H9 (cell line): ENCODE results near the gene CSF1. TPM values are rescaled to one million over a fixed set of nuclear protein-coding genes. Genes with fewer than 3 reads are reported as not detected.

ENCODE experiments used
- DNase-seq: peaks from one replicate; pipeline ENCODE4 v3.0.0-alpha.2; 2017
- H2AFZ ChIP-seq: one replicate; pipeline ENCODE4 v1.6.1; 2013; ENCODE audit warnings: mild to moderate bottlenecking, low read length, control low read depth, moderate library complexity
- H2AK5ac ChIP-seq: 2 replicates; pipeline ENCODE4 v1.6.1; 2013; ENCODE audit warnings: low read length, control low read depth, mixed read lengths; ENCODE audit not compliant: insufficient read length
- H2BK120ac ChIP-seq: one replicate; pipeline ENCODE4 v1.6.1; 2013; ENCODE audit warnings: low read depth, mild to moderate bottlenecking, low read length, control low read depth, inconsistent platforms; ENCODE audit not compliant: poor library complexity, severe bottlenecking
- H2BK12ac ChIP-seq: 2 replicates; pipeline ENCODE4 v1.6.1; 2013; ENCODE audit warnings: low read length, control low read depth, mixed read lengths, low read depth; ENCODE audit not compliant: insufficient read length
- H2BK15ac ChIP-seq: 2 replicates; pipeline ENCODE4 v1.6.1; 2013; ENCODE audit warnings: low read depth, low read length, control low read depth
- H2BK20ac ChIP-seq: one replicate; pipeline ENCODE4 v1.6.1; 2013; ENCODE audit warnings: low read depth, mild to moderate bottlenecking, low read length, control low read depth, inconsistent platforms; ENCODE audit not compliant: poor library complexity, severe bottlenecking
- H2BK5ac ChIP-seq: 2 replicates; pipeline ENCODE4 v1.6.1; 2013; ENCODE audit warnings: low read length, control low read depth, mixed read lengths; ENCODE audit not compliant: insufficient read length
- H3K14ac ChIP-seq: 2 replicates; pipeline ENCODE4 v1.6.1; 2013; ENCODE audit warnings: low read length, control low read depth; ENCODE audit not compliant: insufficient read depth
- H3K18ac ChIP-seq: 2 replicates; pipeline ENCODE4 v1.6.1; 2013; ENCODE audit warnings: low read depth, mild to moderate bottlenecking, mixed read lengths, low read length, control low read depth; ENCODE audit not compliant: insufficient read length
- H3K23ac ChIP-seq: 2 replicates; pipeline ENCODE4 v1.6.1; 2013; ENCODE audit warnings: low read length, control low read depth, mixed read lengths, low read depth; ENCODE audit not compliant: insufficient read length
- H3K23me2 ChIP-seq: 2 replicates; pipeline ENCODE4 v1.6.1; 2013; ENCODE audit warnings: low read depth, mild to moderate bottlenecking, mixed read lengths, low read length, control low read depth; ENCODE audit not compliant: insufficient read length, poor library complexity, severe bottlenecking
- H3K27ac ChIP-seq: 2 replicates; pipeline ENCODE4 v1.5.1; 2013; ENCODE audit warnings: low read length, control low read depth, mixed read lengths, low read depth; ENCODE audit not compliant: insufficient read length
- H3K27me3 ChIP-seq: 2 replicates; pipeline ENCODE4 v1.6.1; 2013; ENCODE audit warnings: low read length, control low read depth, inconsistent platforms; ENCODE audit not compliant: insufficient read depth
- H3K4ac ChIP-seq: 2 replicates; pipeline ENCODE4 v1.6.1; 2013; ENCODE audit warnings: low read depth, mild to moderate bottlenecking, control low read depth, inconsistent platforms, low read length, moderate library complexity
- H3K4me1 ChIP-seq: 2 replicates; pipeline ENCODE4 v1.6.1; 2013; ENCODE audit warnings: low read length, control low read depth, inconsistent platforms; ENCODE audit not compliant: insufficient read depth
- H3K4me2 ChIP-seq: 2 replicates; pipeline ENCODE4 v1.6.1; 2013; ENCODE audit warnings: low read length, control low read depth, mixed read lengths; ENCODE audit not compliant: insufficient read length, insufficient read depth
- H3K56ac ChIP-seq: 2 replicates; pipeline ENCODE4 v1.6.1; 2013; ENCODE audit warnings: low read depth, mild to moderate bottlenecking, mixed read lengths, low read length, control low read depth; ENCODE audit not compliant: insufficient read length
- H3K79me1 ChIP-seq: 2 replicates; pipeline ENCODE4 v1.6.1; 2013; ENCODE audit warnings: low read depth, mild to moderate bottlenecking, moderate library complexity, low read length, control low read depth, inconsistent platforms; ENCODE audit not compliant: insufficient read depth, poor library complexity, severe bottlenecking
- H3K79me2 ChIP-seq: 2 replicates; pipeline ENCODE4 v1.6.1; 2013; ENCODE audit warnings: low read length, control low read depth, inconsistent platforms; ENCODE audit not compliant: insufficient read depth
- H3K9ac ChIP-seq: 2 replicates; pipeline ENCODE4 v1.6.1; 2013; ENCODE audit warnings: low read length, control low read depth, mixed read lengths; ENCODE audit not compliant: insufficient read length; ENCODE audit errors: extremely low read depth
- H3K9me3 ChIP-seq: one replicate; pipeline ENCODE4 v1.6.1; 2013; ENCODE audit warnings: low read depth, low read length, inconsistent platforms; ENCODE audit not compliant: control insufficient read depth
- H3T11ph ChIP-seq: one replicate; pipeline ENCODE4 v1.6.1; 2013; ENCODE audit warnings: mild to moderate bottlenecking, low read length, control low read depth, inconsistent platforms
- H4K20me1 ChIP-seq: one replicate; pipeline ENCODE4 v1.6.1; 2013; ENCODE audit not compliant: control insufficient read depth, insufficient read length, insufficient read depth
- H4K5ac ChIP-seq: 2 replicates; pipeline ENCODE4 v1.6.1; 2013; ENCODE audit warnings: low read depth, mild to moderate bottlenecking, mixed read lengths, low read length, control low read depth; ENCODE audit not compliant: insufficient read length
- H4K8ac ChIP-seq: replicated peaks from 2 replicates; pipeline ENCODE4 v1.6.1; 2013; ENCODE audit warnings: low read length, control low read depth, mixed read lengths, low read depth; ENCODE audit not compliant: insufficient read length
- H4K91ac ChIP-seq: 2 replicates; pipeline ENCODE4 v1.6.1; 2013; ENCODE audit warnings: low read depth, mild to moderate bottlenecking, moderate library complexity, mixed read lengths, low read length, control low read depth; ENCODE audit not compliant: insufficient read length
- H3K27ac Mint-ChIP-seq, 3 experiments: 2 replicates in 2 of 3; 3 replicates in 1 of 3; pipeline ENCODE4 v1.8.0; 2020 to 2021; ENCODE audit warnings: mixed read lengths in 3 of 3, mild to moderate bottlenecking in 1 of 3, moderate library complexity in 1 of 3
- H3K27me3 Mint-ChIP-seq: 2 replicates; pipeline ENCODE4 v1.8.0; 2021; ENCODE audit warnings: low read depth, mild to moderate bottlenecking, moderate library complexity, mixed read lengths
- H3K36me3 Mint-ChIP-seq, 3 experiments: 2 replicates in 2 of 3; 3 replicates in 1 of 3; pipeline ENCODE4 v1.8.0; 2020 to 2021; ENCODE audit warnings: low read depth in 3 of 3, mixed read lengths in 3 of 3; ENCODE audit not compliant: insufficient read depth in 1 of 3
- H3K4me1 Mint-ChIP-seq, 2 experiments: 2 replicates each; pipeline ENCODE4 v1.8.0; 2020; ENCODE audit warnings: mixed read lengths in 2 of 2
- H3K4me3 Mint-ChIP-seq, 2 experiments: 2 replicates in 1 of 2; 3 replicates in 1 of 2; pipeline ENCODE4 v1.8.0; 2020 to 2021; ENCODE audit warnings: mild to moderate bottlenecking in 2 of 2, mixed read lengths in 2 of 2, moderate library complexity in 1 of 2
- H3K9me3 Mint-ChIP-seq, 2 experiments: 2 replicates in 1 of 2; 3 replicates in 1 of 2; pipeline ENCODE4 v1.8.0; 2020; ENCODE audit warnings: mild to moderate bottlenecking in 2 of 2, mixed read lengths in 2 of 2, moderate library complexity in 1 of 2
- CTCF ChIP-seq: fragments of 200-600 bp; sonication (generic); conservative IDR thresholded peaks from 3 replicates; pipeline ENCODE4 v1.8.0; 2021; ENCODE audit warnings: antibody characterized with exemption, mild to moderate bottlenecking
- WGBS: extraction: QIAGEN DNeasy Blood & Tissue Kit; methylation state at CpG from one replicate; pipeline ENCODE4 v1.1.7; 2013; ENCODE audit warnings: missing lambda C conversion rate, low lambda C conversion rate, mixed read lengths; ENCODE audit not compliant: insufficient read length; ENCODE audit errors: extremely low coverage; 5-methylcytosine and 5-hydroxymethylcytosine counted together
- total RNA-seq: library from RNA; stranded (reverse); gene quantifications from 2 replicates; pipeline ENCODE4 v1.2.1, GENCODE V29; 2021

The CSF1 gene
- total RNA-seq, 1 experiment from 2014 or later = 2.3 TPM

- Histone ChIP-seq H3K27ac (no peak overlapping the region), H3K23ac (no peak overlapping the region), H4K8ac (no peak overlapping the region), H3K14ac (no peak overlapping the region), H4K5ac (no peak overlapping the region), H3K9me3 (no peaks in the 10 kb centered on the region), H2BK12ac (no peak overlapping the region), H2BK20ac (no peak overlapping the region), H3K23me2 (no peaks in the 10 kb centered on the region), H4K91ac (no peak overlapping the region), H3K56ac (no peak overlapping the region), H3K79me1 (no peaks in the 10 kb centered on the region), H3K79me2 (no peaks in the 10 kb centered on the region), H2AFZ (no peak overlapping the region), H3K18ac (no peak overlapping the region), H4K20me1 (no peaks in the 10 kb centered on the region), H2BK15ac (no peak overlapping the region), H3K4me1 (no peaks in the 10 kb centered on the region), H2AK5ac (no peak overlapping the region), H2BK120ac (no peak overlapping the region), H3K9ac (no peak overlapping the region), H2BK5ac (no peak overlapping the region), H3K27me3 (no peaks in the 10 kb centered on the region), H3T11ph (no peak overlapping the region), H3K4ac (no peak overlapping the region), H3K4me2 (no peak overlapping the region)
- H3K4me3 Mint-ChIP-seq = no peak overlapping the region
- peaks cover 2% of the 10 kb centered on the region for H3K27me3 Mint-ChIP-seq
- H3K4me1 Mint-ChIP-seq = peaks cover 22 to 31% of the 10 kb centered on the region in 2 experiments
- no peak for DNase-seq
- no peak for TF ChIP-seq CTCF
- H3K36me3 Mint-ChIP-seq = peaks cover 0 to 5% (median 0%) of the 10 kb centered on the region in 3 experiments; a peak in 1 of 7 replicates
- no CpG with 5 or more reads among the region's 5 CpGs for WGBS
- no peak overlapping the region for H3K27ac Mint-ChIP-seq
- no peaks in the 10 kb centered on the region for H3K9me3 Mint-ChIP-seq
These were observed 23.8 kb upstream of the CSF1 start for GRCh38 chr1:109886827-109887226.
